IMR-90 (cell line): ENCODE results near the gene GLI1. TPM values are rescaled to one million over a fixed set of nuclear protein-coding genes. Genes with fewer than 3 reads are reported as not detected.

Experiments used
- ATAC-seq: fragments of 200-7000 bp; cut with Tn5 transposase; 2 replicates; pipeline ENCODE4 v1.9.1; 2020; ENCODE audit warnings: low read depth, mild to moderate bottlenecking, moderate library complexity
- BruUV-seq: library from RNA; stranded (reverse); fragments of 400-500 nt; replicated peaks from 2 replicates; lab custom pipeline; 2021; lab: Mats Ljungman, UMichigan
- CTCF ChIA-PET: fragments of 300-600 bp; formaldehyde crosslinking; extraction: SDS; loops from one replicate; lab custom pipeline; 2021; ENCODE audit warnings: antibody characterized with exemption; lab: Yijun Ruan, JAX
- POLR2A ChIA-PET: fragments of 300-600 bp; sonication (Branson Sonifier 250); formaldehyde crosslinking; loops from one replicate; lab custom pipeline; 2022; ENCODE audit warnings: antibody characterized with exemption; ENCODE audit not compliant: unreplicated experiment; lab: Charles Lee
- DNase-seq: peaks from one replicate; pipeline ENCODE4 v3.0.0; 2013
- H2AFZ ChIP-seq: replicated peaks from 2 replicates; pipeline ENCODE3; 2013; ENCODE audit warnings: low read length, mild to moderate bottlenecking; ENCODE audit not compliant: poor library complexity
- H2AK5ac ChIP-seq: 2 replicates; pipeline ENCODE4 v1.6.1; 2013; ENCODE audit warnings: low read depth, low read length, inconsistent platforms
- H2AK9ac ChIP-seq: replicated peaks from 2 replicates; pipeline ENCODE3; 2013; ENCODE audit warnings: mild to moderate bottlenecking, low read depth, low read length, moderate library complexity; ENCODE audit not compliant: poor library complexity
- H2BK120ac ChIP-seq: 2 replicates; pipeline ENCODE4 v1.6.1; 2013; ENCODE audit warnings: low read depth, low read length, inconsistent platforms
- H2BK15ac ChIP-seq: 3 replicates; pipeline ENCODE4 v1.6.1; 2013; ENCODE audit warnings: low read depth, low read length, inconsistent platforms
- H2BK20ac ChIP-seq: 2 replicates; pipeline ENCODE4 v1.6.1; 2013; ENCODE audit warnings: low read depth, mild to moderate bottlenecking, inconsistent platforms, low read length, moderate library complexity
- H2BK5ac ChIP-seq: 2 replicates; pipeline ENCODE4 v1.6.1; 2013; ENCODE audit warnings: mild to moderate bottlenecking, low read depth, low read length, inconsistent platforms; ENCODE audit not compliant: poor library complexity, severe bottlenecking
- H3K14ac ChIP-seq: replicated peaks from 2 replicates; pipeline ENCODE4 v1.6.1; 2013; ENCODE audit warnings: low read depth, low read length, inconsistent platforms
- H3K18ac ChIP-seq: 2 replicates; pipeline ENCODE4 v1.6.1; 2013; ENCODE audit warnings: low read depth, low read length, control low read depth
- H3K23ac ChIP-seq: 2 replicates; pipeline ENCODE4 v1.6.1; 2013; ENCODE audit warnings: low read depth, low read length, inconsistent platforms
- H3K27ac ChIP-seq: 2 replicates; pipeline ENCODE4 v1.5.1; 2013; ENCODE audit warnings: mild to moderate bottlenecking, control low read depth, low read length; ENCODE audit not compliant: insufficient read depth
- H3K27me3 ChIP-seq: 2 replicates; pipeline ENCODE4 v1.6.1; 2013; ENCODE audit warnings: low read length; ENCODE audit not compliant: control insufficient read depth, insufficient read depth
- H3K36me3 ChIP-seq: 2 replicates; pipeline ENCODE4 v1.6.1; 2013; ENCODE audit warnings: low read length, mixed read lengths; ENCODE audit not compliant: control insufficient read depth, insufficient read depth
- H3K4ac ChIP-seq: 2 replicates; pipeline ENCODE4 v1.6.1; 2013; ENCODE audit warnings: low read depth, low read length, inconsistent platforms
- H3K4me1 ChIP-seq: 2 replicates; pipeline ENCODE4 v1.6.1; 2013; ENCODE audit warnings: low read length, mixed read lengths; ENCODE audit not compliant: control insufficient read depth, insufficient read depth
- H3K4me2 ChIP-seq: 2 replicates; pipeline ENCODE4 v1.6.1; 2013; ENCODE audit warnings: low read depth, mild to moderate bottlenecking, control low read depth, low read length, moderate library complexity
- H3K4me3 ChIP-seq: 2 replicates; pipeline ENCODE4 v1.5.1; 2013; ENCODE audit warnings: low read depth, mild to moderate bottlenecking, control low read depth, low read length, moderate library complexity; ENCODE audit not compliant: insufficient read depth
- H3K56ac ChIP-seq: 2 replicates; pipeline ENCODE4 v1.6.1; 2013; ENCODE audit warnings: low read length, inconsistent platforms; ENCODE audit not compliant: insufficient read depth; ENCODE audit errors: extremely low read depth
- H3K79me1 ChIP-seq, 2 experiments: 2 replicates each; pipeline ENCODE4 v1.6.1; 2013; ENCODE audit warnings: low read length in 2 of 2, inconsistent platforms in 1 of 2, low read depth in 1 of 2
- H3K9ac ChIP-seq: 2 replicates; pipeline ENCODE4 v1.6.1; 2013; ENCODE audit warnings: low read depth, low read length, control low read depth
- H3K9me1 ChIP-seq: 2 replicates; pipeline ENCODE4 v1.6.1; 2013; ENCODE audit warnings: low read length, inconsistent platforms; ENCODE audit not compliant: insufficient read depth
- H3K9me3 ChIP-seq: 2 replicates; pipeline ENCODE4 v1.6.1; 2013; ENCODE audit warnings: low read length; ENCODE audit not compliant: control insufficient read depth, insufficient read depth
- H4K20me1 ChIP-seq: 2 replicates; pipeline ENCODE4 v1.6.1; 2013; ENCODE audit warnings: low read length, inconsistent platforms; ENCODE audit not compliant: insufficient read depth
- H4K5ac ChIP-seq: 2 replicates; pipeline ENCODE4 v1.6.1; 2013; ENCODE audit warnings: mild to moderate bottlenecking, low read depth, low read length, control low read depth
- H4K8ac ChIP-seq, 2 experiments: 2 replicates each; pipeline ENCODE4 v1.6.1; 2013; ENCODE audit warnings: low read depth in 2 of 2, low read length in 2 of 2, control low read depth in 1 of 2, inconsistent platforms in 1 of 2
- H4K91ac ChIP-seq: 2 replicates; pipeline ENCODE4 v1.6.1; 2013; ENCODE audit warnings: low read depth, low read length, inconsistent platforms; ENCODE audit not compliant: insufficient read depth
- BHLHE40 ChIP-seq: fragments of 150-350 bp; IDR thresholded peaks from 2 replicates; pipeline ENCODE4 v1.6.1; 2016; ENCODE audit warnings: mild to moderate bottlenecking, low read depth, low read length
- CEBPB ChIP-seq: IDR thresholded peaks from 2 replicates; pipeline ENCODE4 v1.6.1; 2012; ENCODE audit warnings: low read depth, low read length, improper control_type of control experiment
- CHD1 ChIP-seq: IDR thresholded peaks from 2 replicates; pipeline ENCODE4 v1.6.1; 2012; ENCODE audit warnings: low read depth, low read length, improper control_type of control experiment
- FOS ChIP-seq: fragments of 150-350 bp; IDR thresholded peaks from 2 replicates; pipeline ENCODE4 v1.6.1; 2016; ENCODE audit warnings: low read depth, low read length
- MAFK ChIP-seq: IDR thresholded peaks from 2 replicates; pipeline ENCODE4 v1.6.1; 2012; ENCODE audit warnings: low read depth, low read length, improper control_type of control experiment
- MAZ ChIP-seq: IDR thresholded peaks from 2 replicates; pipeline ENCODE4 v1.6.1; 2012; ENCODE audit warnings: low read depth, mild to moderate bottlenecking, low read length, improper control_type of control experiment, moderate library complexity, borderline replicate concordance
- MXI1 ChIP-seq: IDR thresholded peaks from 2 replicates; pipeline ENCODE4 v1.6.1; 2012; ENCODE audit warnings: low read depth, mild to moderate bottlenecking, low read length, moderate library complexity, borderline replicate concordance
- NFE2L2 ChIP-seq: fragments of 150-350 bp; IDR thresholded peaks from 2 replicates; pipeline ENCODE4 v1.6.1; 2016; ENCODE audit warnings: low read depth, mild to moderate bottlenecking, low read length
- POLR2A ChIP-seq: IDR thresholded peaks from 2 replicates; pipeline ENCODE4 v1.6.1; 2012; ENCODE audit warnings: mild to moderate bottlenecking, low read depth, low read length
- RAD21 ChIP-seq: IDR thresholded peaks from 2 replicates; pipeline ENCODE4 v1.6.1; 2012; ENCODE audit warnings: low read length, improper control_type of control experiment
- RCOR1 ChIP-seq: IDR thresholded peaks from 2 replicates; pipeline ENCODE4 v1.6.1; 2012; ENCODE audit warnings: mild to moderate bottlenecking, low read length, improper control_type of control experiment; ENCODE audit not compliant: insufficient replicate concordance
- RFX5 ChIP-seq: IDR thresholded peaks from 2 replicates; pipeline ENCODE4 v1.8.0; 2012; ENCODE audit warnings: low read depth, mild to moderate bottlenecking, low read length, moderate library complexity
- SMC3 ChIP-seq: fragments of 150-350 bp; IDR thresholded peaks from 2 replicates; pipeline ENCODE4 v1.6.1; 2016; ENCODE audit warnings: low read depth, mild to moderate bottlenecking, antibody characterized with exemption, low read length, moderate library complexity
- WGBS, 2 experiments: methylation state at CpG; one replicate each; pipeline versions ENCODE4 v1.1.5 to v1.1.7; 2013; ENCODE audit warnings: missing lambda C conversion rate in 2 of 2; ENCODE audit not compliant: insufficient read length in 1 of 2; ENCODE audit errors: extremely low coverage in 2 of 2; 5-methylcytosine and 5-hydroxymethylcytosine counted together
- dilution Hi-C: fragments of 300-500 bp; cut with HindIII; formaldehyde crosslinking; loops from one replicate; pipeline ENCODE4 v1.14.3; 2018; ENCODE audit warnings: low sequenced_read_pairs; ENCODE audit not compliant: unreplicated experiment
- in situ Hi-C: fragments of 300-500 bp; cut with MboI; formaldehyde crosslinking; loops from 3 replicates; pipeline ENCODE4 v1.14.3; 2019; ENCODE audit warnings: low sequenced_read_pairs, inconsistent platforms, mixed read lengths
- intact Hi-C: fragments of 100-400 bp; cut with micrococcal nuclease; formaldehyde crosslinking; loops from 2 replicates; pipeline ENCODE4 v1.10.0; 2022
- polyA plus RNA-seq, 3 experiments: library from polyadenylated mRNA; depleted of rRNA; stranded (reverse); fragments of >200 nt; gene quantifications; 2 replicates each; pipeline ENCODE4 v1.2.3, GENCODE V29; 2012; ENCODE audit warnings: low replicate concordance in 1 of 3
- total RNA-seq: library from RNA; depleted of rRNA; stranded (reverse); fragments of >200 nt; gene quantifications from 2 replicates; pipeline ENCODE4 v1.2.3, GENCODE V29; 2012
- TF ChIP-seq, protein P1 (sequence below): fragments of 150-350 bp; IDR thresholded peaks from 2 replicates; pipeline ENCODE4 v1.6.1; 2016; ENCODE audit warnings: low read depth, mild to moderate bottlenecking, low read length, moderate library complexity, borderline replicate concordance
- TF ChIP-seq, protein P2 (sequence below): conservative IDR thresholded peaks from 2 replicates; pipeline ENCODE4 v1.5.1; 2012; ENCODE audit warnings: mild to moderate bottlenecking, low read depth, low read length, improper control_type of control experiment
- TF ChIP-seq, protein P3 (sequence below): fragments of 150-350 bp; IDR thresholded peaks from 2 replicates; pipeline ENCODE4 v1.6.1; 2017; ENCODE audit warnings: mild to moderate bottlenecking, antibody characterized with exemption, low read length, low read depth

The GLI1 gene
- total and polyA plus RNA-seq, 2 of the 4 experiments (the other 2 are of a cell fraction), result 1.3 to 3.8 TPM

GRCh38 chr12:57483466-57483865 lies 23.9 kb downstream of the GLI1 start:
- Histone ChIP-seq H2AK5ac (no peak overlapping the region), H3K9me3 (no peaks in the 10 kb centered on the region), H4K91ac (no peak overlapping the region), H3K14ac (no peak overlapping the region), H3K27me3 (peaks cover 11% of the 10 kb centered on the region; the same call in 1 of the 2 replicates), H3K79me1 (peaks cover 3 to 10% of the 10 kb centered on the region in 2 experiments; a peak in 3 of 4 replicates), H3K4me1 (peaks cover 4% of the 10 kb centered on the region), H3K4ac (0 out of 2 replicates have a peak overlapping the region, but pooled peaks have one; percentile 24), H3K4me3 (no peak overlapping the region), H3K56ac (no peak overlapping the region), H3K23ac (no peak overlapping the region), H4K20me1 (no peaks in the 10 kb centered on the region), H2AK9ac (no peak overlapping the region), H2BK5ac (peak overlapping the region; percentile 55), H2BK120ac (no peak overlapping the region), H3K18ac (no peak overlapping the region), H2AFZ (no peak overlapping the region), H2BK20ac (peak overlapping the region; percentile 56; the same call in 1 of the 2 replicates), H3K36me3 (no peaks in the 10 kb centered on the region), H3K9ac (no peak overlapping the region), H4K8ac (0 out of 4 replicates have a peak overlapping the region, but pooled peaks of 1 of the 2 experiments have one; percentile 65), H3K9me1 (peaks cover 5% of the 10 kb centered on the region; the same call in 1 of the 2 replicates), H3K27ac (peak overlapping the region; percentile 42; the same call in 1 of the 2 replicates), H2BK15ac (no peak overlapping the region), H3K4me2 (no peak overlapping the region), H4K5ac (no peak overlapping the region)
- intact Hi-C loops, result loop anchor here (1.0 kb wide), 1 partner anchor 24 kb away; the partner anchor contains the start of gene GLI1
- DNase-seq (peak; percentile 69), ATAC-seq (peak; percentile 60)
- ChIA-PET CTCF (no interaction called here), POLR2A (no interaction called here)
- no TSS peak for BruUV-seq
- 60% methylated on average over 1 of the region's 5 CpGs; no CpG with 5 or more reads in 1 of the 2 experiments for WGBS, 2 experiments
- in situ Hi-C loops, result no loop called here
- dilution Hi-C loops, result no loop called here
- TF ChIP-seq RCOR1, result no peak
- no peak for TF ChIP-seq RAD21
- TF ChIP-seq SMC3, result no peak
- TF ChIP-seq POLR2A, result no peak
- TF ChIP-seq CEBPB, result no peak
- TF ChIP-seq, protein P1, sequence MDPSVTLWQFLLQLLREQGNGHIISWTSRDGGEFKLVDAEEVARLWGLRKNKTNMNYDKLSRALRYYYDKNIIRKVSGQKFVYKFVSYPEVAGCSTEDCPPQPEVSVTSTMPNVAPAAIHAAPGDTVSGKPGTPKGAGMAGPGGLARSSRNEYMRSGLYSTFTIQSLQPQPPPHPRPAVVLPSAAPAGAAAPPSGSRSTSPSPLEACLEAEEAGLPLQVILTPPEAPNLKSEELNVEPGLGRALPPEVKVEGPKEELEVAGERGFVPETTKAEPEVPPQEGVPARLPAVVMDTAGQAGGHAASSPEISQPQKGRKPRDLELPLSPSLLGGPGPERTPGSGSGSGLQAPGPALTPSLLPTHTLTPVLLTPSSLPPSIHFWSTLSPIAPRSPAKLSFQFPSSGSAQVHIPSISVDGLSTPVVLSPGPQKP, result no peak
- no peak for TF ChIP-seq RFX5
- TF ChIP-seq MAZ, result no peak
- TF ChIP-seq FOS, result no peak
- TF ChIP-seq NFE2L2, result no peak
- no peak for TF ChIP-seq MXI1
- TF ChIP-seq, protein P2, sequence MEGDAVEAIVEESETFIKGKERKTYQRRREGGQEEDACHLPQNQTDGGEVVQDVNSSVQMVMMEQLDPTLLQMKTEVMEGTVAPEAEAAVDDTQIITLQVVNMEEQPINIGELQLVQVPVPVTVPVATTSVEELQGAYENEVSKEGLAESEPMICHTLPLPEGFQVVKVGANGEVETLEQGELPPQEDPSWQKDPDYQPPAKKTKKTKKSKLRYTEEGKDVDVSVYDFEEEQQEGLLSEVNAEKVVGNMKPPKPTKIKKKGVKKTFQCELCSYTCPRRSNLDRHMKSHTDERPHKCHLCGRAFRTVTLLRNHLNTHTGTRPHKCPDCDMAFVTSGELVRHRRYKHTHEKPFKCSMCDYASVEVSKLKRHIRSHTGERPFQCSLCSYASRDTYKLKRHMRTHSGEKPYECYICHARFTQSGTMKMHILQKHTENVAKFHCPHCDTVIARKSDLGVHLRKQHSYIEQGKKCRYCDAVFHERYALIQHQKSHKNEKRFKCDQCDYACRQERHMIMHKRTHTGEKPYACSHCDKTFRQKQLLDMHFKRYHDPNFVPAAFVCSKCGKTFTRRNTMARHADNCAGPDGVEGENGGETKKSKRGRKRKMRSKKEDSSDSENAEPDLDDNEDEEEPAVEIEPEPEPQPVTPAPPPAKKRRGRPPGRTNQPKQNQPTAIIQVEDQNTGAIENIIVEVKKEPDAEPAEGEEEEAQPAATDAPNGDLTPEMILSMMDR, result no peak
- TF ChIP-seq BHLHE40, result no peak
- no peak for TF ChIP-seq CHD1
- TF ChIP-seq, protein P3, sequence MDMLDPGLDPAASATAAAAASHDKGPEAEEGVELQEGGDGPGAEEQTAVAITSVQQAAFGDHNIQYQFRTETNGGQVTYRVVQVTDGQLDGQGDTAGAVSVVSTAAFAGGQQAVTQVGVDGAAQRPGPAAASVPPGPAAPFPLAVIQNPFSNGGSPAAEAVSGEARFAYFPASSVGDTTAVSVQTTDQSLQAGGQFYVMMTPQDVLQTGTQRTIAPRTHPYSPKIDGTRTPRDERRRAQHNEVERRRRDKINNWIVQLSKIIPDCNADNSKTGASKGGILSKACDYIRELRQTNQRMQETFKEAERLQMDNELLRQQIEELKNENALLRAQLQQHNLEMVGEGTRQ, result no peak
- no peak for TF ChIP-seq MAFK
